Activated CD8-positive, alpha-beta memory T cell treated with anti-CD3 and anti-CD28 coated beads for 36 hours (primary cell): Measurements from ENCODE around the gene SNCAIP. TPM values are rescaled to one million over a fixed set of nuclear protein-coding genes. Genes with fewer than 3 reads are reported as not detected.

Experiments
- CTCF ChIA-PET: fragments of 350-600 bp; sonication (Branson Sonifier 250); formaldehyde crosslinking; loops from one replicate; lab custom pipeline; 2021; ENCODE audit warnings: antibody characterized with exemption; lab: Charles Lee
- POLR2A ChIA-PET: fragments of 350-600 bp; sonication (Branson Sonifier 250); formaldehyde crosslinking; loops from one replicate; lab custom pipeline; 2021; ENCODE audit warnings: antibody characterized with exemption; lab: Charles Lee
- total RNA-seq, 2 experiments: library from RNA; stranded (reverse); gene quantifications; one replicate each; pipeline ENCODE4 v1.2.3, GENCODE V29; 2021

Gene SNCAIP
- total RNA-seq, 2 experiments from 2014 or later: not detected

DNA sequence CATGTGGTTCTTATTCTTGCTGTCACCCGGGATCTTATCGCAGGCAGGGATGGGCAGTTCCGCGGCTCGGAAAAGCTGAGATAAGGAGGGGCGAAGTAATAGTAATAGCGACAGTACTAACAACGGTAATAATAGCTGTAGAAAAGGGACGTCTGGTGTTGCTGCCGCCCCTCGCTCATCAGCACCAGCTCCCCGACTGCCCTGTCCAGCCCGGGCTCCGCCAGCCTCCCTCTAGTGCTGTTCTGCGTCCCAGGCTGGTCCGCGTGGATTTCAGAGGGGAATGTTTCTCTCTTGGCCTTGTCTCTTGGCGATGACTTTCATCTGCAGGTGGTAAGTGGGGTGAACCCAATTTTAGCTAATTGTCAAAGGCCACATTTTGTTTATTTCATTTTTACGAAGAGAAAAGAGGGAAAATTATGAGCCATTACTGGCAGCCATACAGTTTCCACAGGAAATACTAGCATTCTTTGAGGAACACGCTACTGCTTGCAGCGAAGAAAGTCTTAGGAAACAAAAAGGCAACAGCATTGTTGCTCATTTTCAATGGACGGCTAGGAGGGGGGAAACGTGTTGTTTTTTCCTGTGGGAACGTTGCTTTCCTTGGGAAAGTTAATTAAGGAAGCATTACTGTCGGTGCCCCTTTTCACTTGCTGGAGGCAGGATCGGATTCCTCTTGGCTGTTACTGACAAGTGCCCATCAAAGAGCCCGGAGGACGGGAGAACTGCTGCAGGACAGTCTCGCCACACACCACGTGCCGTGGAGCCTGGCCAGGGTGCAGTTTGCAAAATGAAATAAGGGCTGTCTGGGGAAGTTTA, 762 bp downstream of the SNCAIP start:
- ChIA-PET CTCF (no interaction called here), POLR2A (no interaction called here)

DNA sequence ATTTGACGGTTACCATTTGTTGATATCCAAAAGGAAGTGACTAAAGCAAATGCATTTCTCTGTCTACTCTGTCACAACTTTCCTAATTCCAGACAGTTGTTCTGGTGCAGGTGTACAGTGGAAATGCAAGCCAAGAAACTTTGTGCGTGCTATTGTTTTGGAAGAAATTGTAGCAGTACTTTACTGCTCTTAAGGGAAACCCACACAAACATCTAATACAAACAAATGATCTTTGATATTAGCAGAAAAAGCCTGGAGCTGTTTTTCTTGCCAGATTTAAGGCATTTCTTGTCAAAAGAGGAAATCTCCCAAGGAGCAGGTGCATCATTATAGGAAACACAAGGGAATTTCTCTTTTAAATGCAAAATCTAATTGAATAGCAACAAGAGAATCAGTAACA, 2.0 kb downstream of the SNCAIP start:
- ChIA-PET POLR2A (no interaction called here), CTCF (no interaction called here)

DNA sequence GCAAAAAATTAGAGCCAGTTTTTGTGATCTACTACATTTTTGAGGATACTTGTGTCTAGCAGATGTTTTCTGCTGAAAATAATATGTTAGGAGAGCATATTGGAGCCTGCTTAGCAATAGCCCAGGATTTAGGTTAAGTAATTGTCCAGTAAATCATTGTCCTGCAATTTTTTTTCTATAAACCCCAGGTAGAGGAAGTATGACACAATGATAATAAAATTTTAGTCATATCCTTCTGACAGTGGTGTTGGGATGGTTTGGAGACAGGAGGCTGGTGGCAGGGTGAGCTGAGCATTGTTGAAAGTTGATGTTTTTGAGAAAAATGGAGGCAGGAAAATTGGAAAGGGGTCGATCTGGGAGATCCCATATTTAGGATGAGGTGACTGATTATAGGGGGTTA, 3.5 kb downstream of the SNCAIP start:
- ChIA-PET POLR2A (no interaction called here), CTCF (no interaction called here)

DNA sequence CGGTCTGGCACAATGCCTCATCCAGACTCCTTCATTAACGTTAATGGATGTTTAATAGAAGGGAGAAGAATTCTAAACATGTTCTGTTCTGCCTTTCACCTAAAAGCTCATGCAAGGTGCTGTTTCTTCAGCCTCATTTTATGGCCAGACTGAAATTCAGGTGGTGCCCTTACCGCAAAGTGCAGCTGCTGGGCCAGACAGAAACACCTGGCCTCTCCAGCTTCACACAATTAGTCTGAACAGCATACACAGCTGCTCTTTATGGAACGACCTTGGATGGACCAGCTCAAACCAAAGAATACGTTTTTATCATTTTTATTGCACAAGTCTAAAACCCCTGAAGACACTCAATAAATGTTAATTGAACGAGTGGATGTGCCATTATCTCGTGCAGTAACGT, 4.6 kb downstream of the SNCAIP start:
- ChIA-PET CTCF (no interaction called here), POLR2A (no interaction called here)

DNA sequence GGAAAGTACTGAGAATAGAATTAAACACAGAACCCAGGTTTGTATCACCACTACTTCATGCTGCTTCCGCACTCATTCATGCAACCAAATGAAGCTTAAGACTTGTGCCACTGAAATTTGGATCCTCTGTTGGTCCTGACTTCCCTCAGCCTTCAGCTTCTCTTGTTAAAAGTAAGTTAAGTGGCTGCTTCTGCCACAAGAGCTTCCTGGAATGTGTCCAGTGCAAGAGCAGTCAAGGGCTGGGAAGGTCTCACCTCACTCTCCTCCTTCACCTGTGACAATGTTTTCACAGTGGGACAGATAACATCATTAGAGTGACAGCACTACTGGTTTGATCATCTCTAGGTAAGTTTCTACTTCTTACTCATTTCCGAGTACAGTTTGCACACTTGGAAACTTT, 7.9 kb downstream of the SNCAIP start:
- POLR2A ChIA-PET: no interaction called here
- CTCF ChIA-PET: no interaction called here

DNA sequence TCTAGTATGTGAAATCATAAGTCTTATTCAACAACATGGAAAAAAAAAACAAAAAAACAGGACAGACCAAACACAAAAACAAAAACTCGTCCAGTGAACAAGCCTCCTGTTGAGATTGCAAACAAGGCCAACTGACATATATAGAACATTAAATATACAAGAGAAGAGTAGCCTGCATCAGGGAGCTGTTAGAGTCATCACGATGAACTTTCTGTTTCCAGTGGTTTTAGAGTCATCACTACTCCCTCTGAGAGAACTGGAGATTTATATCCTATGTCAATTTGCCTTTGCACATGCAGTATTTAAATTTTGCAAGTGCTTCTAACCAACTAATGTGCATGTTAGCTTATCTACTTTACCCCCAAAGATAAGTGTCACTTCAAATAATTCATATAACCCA, 9.9 kb downstream of the SNCAIP start:
- POLR2A ChIA-PET: no interaction called here
- CTCF ChIA-PET: no interaction called here

DNA sequence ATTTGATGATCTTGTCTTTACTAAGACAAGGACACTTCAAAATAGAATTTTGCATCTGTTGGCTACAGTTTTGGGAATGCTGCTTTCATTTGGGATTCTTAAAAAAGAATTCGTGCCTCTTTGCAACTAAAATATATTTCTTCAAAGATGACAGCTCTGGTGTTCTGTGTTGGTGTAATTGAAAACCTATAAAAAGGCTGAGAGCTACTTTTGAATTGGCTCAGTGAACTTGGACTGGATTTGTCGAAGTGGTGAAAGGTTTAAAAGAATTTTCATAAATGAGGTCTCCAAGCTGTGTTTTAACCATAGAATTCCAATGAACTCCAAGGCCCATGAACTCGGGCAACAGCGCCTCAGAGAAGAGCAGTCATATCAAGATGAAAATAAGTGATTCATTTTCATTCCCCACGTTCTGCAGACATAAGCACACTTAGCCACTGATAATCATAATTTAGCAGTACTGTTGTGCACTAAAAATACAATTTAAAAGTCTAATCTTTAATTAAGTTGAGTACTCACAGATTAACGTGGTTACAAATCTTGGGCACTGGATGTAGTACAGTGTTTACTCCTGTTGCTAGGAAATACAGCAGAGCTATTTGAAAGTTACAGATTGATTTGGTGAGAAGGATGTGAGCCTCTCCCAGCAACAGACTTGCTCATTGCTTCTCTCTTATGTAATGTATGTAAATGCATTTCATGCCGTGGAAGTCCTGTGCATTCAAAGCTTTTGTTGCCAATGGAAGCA, 10.9 kb downstream of the SNCAIP start:
- CTCF ChIA-PET: no interaction called here
- POLR2A ChIA-PET: no interaction called here

DNA sequence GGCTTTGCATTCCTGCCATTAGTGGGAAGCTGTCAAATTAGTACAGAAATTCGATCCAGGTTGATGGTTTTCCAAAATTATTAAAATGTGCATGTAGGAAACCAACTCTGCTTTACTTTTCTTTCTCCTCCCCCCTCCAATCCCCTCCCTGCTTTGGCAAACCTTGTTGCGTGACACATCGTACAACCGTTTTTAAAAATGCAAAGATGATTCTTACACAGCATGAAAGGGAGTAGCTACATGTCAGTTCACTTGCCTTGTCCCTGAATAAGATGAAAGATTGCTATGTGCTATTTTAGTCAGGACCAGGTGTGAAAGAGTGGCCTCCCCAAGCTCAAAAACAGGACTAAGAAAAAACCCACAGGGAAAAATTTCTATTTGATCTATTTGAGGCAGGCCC, 11.7 kb downstream of the SNCAIP start:
- ChIA-PET CTCF (no interaction called here), POLR2A (no interaction called here)

DNA sequence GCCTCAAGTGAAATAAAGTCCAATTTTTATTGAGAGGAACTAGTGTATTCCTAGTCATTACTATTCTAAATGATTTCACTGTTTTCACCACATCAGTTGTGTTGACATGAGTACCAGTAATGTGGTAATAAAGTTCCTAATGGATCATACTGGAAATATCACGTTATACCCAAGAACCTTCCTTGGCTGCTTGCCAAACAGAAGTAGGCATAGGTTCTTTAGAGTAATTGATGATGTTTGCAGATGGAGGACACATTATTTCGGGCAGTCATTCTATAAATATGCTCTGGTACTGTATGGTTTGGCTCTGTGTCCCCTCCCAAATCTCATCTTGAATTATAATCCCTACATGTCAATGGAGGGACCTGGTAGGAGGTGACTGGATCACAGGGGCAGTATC, 15.1 kb downstream of the SNCAIP start:
- CTCF ChIA-PET: no interaction called here

DNA sequence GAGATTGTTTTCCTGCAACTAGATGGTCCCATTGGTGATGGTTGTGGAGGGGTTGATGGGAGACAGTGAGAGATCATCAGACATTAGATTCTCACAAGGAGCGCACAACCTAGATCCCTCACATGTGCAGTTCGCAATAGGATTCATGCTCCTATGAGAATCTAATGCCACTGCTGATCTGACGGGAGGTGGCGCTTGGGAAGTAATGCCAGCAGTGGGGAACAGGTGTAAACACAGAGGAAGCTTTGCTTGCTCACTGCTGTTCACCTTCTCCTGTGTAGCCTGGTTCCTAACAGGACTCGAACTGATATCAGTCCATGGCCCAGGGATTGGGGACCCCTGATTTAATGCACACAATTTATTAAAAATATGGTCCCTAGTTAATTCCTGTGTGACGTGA, 18.8 kb downstream of the SNCAIP start:
- CTCF ChIA-PET: no interaction called here
- POLR2A ChIA-PET: no interaction called here

More for the DNA sequence above, 15.1 kb downstream of the SNCAIP start:
- POLR2A ChIA-PET: no interaction called here

DNA sequence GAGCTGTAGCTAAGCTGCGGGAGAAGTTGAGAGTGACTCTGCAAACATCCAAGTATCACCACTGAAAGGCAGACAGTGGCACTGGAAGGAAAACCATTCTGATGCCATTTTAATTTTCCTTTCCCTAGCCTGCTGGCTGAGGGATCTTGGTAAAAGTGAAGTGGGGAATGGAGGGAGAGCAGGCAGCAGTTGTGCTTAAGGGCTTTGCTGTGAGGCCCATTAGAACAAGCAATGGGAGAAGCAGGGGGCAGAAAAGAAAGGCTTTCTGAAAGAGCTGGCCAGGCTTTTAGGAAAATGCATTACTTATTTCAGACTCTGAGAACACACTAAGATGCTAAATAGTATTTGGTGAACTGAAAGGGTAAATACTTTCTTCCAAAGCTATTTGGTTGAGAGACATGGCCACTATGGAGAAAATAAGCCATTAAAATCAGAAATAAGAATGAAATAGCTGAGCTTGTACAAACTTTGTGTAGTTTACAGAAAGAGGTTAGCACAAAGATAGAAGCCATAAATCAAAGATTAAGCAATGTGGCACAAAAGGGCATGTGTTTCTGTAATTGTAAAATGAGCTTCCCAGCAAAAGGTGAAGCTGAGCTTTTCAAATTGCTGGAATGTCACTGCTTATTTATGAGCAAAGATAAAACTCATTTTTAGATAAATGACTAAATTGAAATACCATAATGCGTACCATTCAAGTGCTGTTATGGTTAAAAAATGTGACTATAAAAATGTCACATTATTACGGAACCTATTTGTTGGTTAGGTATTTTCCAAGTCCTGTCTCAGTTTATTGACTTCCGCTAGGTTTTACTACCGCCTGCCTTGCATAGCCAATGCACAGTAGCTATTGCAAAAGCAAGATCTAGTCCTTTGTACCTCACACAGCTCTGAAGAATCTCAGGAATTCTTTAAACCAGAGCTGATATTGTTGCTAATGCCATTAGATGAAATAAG, 20.8 kb downstream of the SNCAIP start:
- ChIA-PET CTCF (no interaction called here), POLR2A (no interaction called here)

DNA sequence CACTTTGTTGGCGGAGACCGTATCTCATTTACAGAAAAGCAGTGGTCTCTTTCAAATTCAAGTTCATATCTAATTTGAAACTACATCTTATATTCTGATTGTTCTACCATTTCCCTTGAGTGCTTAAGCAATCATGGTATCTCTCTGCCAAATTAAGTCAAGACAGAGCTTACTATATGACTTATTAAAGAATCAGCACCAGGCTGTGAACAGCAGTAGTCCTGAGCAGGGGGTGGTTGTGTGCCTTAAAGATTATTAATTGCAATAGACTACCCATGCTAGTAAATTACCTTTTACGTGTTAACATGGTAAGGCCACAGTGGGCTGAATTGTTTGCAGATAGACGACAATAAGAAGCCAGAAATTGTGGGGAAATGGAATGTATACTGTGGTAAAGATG, 21.5 kb downstream of the SNCAIP start:
- ChIA-PET POLR2A (no interaction called here), CTCF (no interaction called here)

DNA sequence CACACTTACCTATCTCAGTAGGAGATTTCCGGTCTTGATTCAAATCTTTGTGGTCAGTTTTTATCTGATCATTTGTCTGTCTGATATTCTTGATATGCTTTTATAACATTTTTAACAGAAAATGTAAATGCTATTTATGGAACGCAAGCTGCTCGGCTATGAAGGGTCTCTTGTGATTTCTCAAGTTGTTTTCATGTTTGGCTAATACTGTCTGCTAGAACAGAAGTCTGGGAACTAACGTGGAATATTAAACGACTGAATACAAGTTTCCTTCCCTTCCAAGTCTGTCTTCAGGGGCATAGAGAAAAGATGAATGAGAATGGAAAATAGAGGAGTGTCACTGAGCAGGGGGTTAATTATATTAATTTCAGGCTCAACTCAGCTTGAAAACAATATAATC, 27.6 kb downstream of the SNCAIP start:
- POLR2A ChIA-PET: no interaction called here
- CTCF ChIA-PET: no interaction called here

DNA sequence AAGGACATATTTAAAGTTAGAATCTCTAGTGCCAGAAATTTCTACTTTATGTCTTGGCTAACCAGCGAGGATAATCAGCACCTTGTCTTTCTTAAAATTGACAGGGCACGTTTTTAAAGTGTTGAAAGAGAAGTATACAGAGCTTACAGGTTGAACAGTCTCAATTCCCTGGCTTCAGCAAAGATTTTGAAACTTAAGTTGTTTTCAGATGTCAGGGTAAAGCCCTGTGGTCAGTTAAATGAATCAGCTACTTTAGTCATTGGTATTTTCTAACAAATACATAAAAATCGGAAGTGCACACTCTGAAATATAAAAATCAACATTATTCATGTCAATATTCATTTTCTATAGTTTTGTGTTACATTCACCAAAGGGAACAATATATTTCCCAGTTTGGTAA, 29.1 kb downstream of the SNCAIP start:
- ChIA-PET POLR2A (no interaction called here), CTCF (no interaction called here)

DNA sequence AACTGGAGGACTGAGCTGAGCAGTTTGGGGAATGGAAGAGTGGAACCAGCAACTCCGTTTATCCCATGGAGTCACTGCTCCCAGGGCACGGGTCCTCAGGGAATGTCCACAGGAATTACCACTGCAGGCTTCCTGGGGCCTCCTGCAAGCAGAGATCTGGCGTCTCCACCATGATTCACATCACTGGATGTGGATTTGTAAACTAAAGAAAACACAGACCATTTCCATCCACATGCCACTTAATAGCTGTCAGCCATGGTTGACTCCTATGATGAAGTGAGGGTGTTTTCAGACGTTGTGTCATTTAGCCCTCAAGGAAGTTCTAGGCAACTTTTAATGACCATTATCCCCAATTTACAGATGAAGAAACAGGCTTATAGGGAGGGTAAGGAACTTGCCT, 30.2 kb downstream of the SNCAIP start:
- POLR2A ChIA-PET: no interaction called here
- CTCF ChIA-PET: no interaction called here

DNA sequence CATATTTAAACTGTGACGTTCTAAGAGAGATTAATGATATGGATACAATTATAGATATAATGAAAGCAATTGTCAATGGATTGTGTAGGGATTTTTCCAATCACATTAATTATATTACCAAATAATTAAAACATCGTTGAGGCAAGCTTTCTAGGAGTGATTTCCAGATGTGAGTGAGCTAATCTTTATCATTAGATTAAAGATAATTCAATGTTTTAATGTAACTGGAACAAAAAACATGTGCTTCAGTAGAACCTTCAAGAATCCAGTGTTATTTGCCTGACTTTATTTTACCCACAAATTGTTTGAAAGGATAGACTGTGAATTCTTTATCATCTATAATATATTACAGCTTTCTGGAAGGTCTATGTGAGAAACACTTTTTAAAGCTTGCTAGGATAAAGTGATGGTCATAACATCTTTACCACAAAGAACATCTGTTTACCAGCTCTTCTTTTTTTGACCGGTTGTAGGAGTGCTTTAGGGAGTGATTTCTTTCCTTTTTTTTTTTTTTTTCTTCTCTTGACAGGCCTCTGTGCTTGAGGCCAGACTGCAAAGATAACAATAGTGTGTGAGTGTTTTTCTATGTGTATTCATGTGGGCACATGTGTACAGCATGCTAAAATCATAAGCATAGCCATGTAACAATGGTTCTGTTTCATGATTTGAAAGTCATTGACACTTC, 35.0 kb downstream of the SNCAIP start:
- POLR2A ChIA-PET: no interaction called here
- CTCF ChIA-PET: no interaction called here

DNA sequence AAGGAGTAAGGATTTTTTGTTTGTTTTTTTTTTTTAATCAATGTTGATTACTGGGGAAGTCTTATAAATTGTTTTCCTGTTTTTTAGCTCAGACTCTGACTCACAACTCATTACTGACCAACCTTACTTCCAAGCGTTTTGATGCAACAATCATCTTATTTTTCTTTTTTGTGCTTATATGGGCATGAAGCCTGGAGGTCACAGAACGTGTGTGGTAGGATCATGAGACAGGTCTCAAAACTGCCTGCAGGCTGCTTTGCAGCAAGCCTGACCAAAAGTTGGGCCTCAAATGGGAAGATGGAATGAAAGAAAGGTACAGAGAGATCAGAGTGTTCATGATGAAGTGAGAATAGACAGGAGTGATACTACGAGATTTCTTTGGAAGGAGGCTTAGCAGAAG, 38.5 kb downstream of the SNCAIP start:
- ChIA-PET POLR2A (no interaction called here), CTCF (no interaction called here)

DNA sequence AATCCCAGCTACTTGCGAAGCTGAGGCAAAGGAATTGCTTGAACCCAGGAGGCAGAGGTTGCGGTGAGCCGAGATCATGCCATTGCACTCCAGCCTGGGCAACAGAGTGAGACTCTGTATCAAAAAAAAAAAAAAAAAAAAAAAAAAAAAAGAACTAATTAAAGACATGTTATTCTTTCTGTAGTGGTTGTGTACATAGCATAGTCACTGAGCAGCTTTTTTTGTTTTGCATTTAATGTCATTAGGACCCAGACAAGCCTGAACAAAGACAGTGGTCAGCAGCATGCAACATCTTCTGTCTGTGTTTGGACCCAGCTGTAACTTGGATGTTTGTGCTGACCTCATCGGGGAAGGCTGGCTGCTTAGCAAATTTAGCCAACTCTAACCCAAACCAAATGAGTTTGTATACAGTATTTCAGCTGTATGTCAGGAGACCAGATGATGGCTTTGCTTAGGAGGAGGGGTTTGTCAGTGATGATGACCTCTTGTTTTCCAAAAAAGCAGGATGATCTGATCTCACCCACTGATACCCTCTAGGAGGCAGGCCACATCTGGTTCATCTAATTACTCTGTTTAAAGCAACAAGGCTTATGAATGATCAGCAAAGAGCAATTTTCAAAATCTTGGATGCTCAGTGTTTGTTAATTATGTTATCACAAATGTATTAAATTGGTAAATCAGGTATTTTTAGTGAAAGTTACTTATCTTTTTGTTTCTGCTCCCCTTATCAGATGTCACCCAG, 39.5 kb downstream of the SNCAIP start:
- ChIA-PET CTCF (no interaction called here), POLR2A (no interaction called here)

DNA sequence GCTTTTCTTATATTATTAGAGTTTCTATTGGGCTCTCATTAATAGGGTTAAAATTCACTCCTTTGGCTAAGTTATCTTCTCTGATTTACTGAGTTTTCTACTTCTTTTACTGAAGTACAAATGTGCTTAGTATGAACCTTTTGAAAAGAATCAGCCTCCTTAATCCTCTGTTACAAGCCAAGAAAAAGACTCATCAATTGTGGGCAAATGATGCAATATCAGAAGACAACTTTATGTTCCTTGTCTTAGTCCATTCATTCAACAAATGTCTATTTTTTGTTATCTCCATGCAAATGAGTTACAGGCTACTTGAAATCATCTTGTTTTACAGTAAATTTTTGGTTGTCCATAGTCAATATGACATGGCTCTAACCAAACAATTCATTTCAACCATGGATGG, 40.3 kb downstream of the SNCAIP start:
- CTCF ChIA-PET: no interaction called here

More for the DNA sequence above, 40.3 kb downstream of the SNCAIP start:
- POLR2A ChIA-PET: no interaction called here
